Omental fat pad (tissue), 4 donors: ENCODE data around the gene AVPR2. TPM values are rescaled to one million over a fixed set of nuclear protein-coding genes. Genes with fewer than 3 reads are reported as not detected.

Source experiments
- ATAC-seq: fragments of 150-250 bp; one replicate; pipeline ENCODE4 v1.9.1; 2016; ENCODE audit warnings: mild to moderate bottlenecking, moderate library complexity; ENCODE audit not compliant: low FRiP score
- DNase-seq: peaks from one replicate; pipeline ENCODE4 v3.0.0-alpha.2; 2019; ENCODE audit warnings: low spot score
- CTCF ChIP-seq, 3 donors: fragments of 450-650 bp; IDR thresholded peaks; one replicate each; pipeline ENCODE4 v1.5.1; 2016 to 2017; ENCODE audit warnings: antibody characterized with exemption in 3 of 3, mild to moderate bottlenecking in 3 of 3, moderate library complexity in 2 of 3
- total RNA-seq, 4 donors: library from RNA; depleted of rRNA; stranded (reverse); fragments of >200 nt; gene quantifications; one replicate each; pipeline ENCODE4 v1.1.0, GENCODE V29; 2016

The AVPR2 gene
- total RNA-seq, 4 donors from 2014 or later = 0.74 to 22.7 (median 3.6) TPM

- DNase-seq (no peak), ATAC-seq (peak; percentile 88)
- no peak for TF ChIP-seq CTCF (IDR thresholded peaks at IDR 0.05)
These were observed 3.4 kb upstream of the AVPR2 start for GRCh38 chrX:153900831-153901752.

- no peak for ATAC-seq
- no peak for TF ChIP-seq CTCF (IDR thresholded peaks at IDR 0.05)
- no peak for DNase-seq
These were observed 2.7 kb upstream of the AVPR2 start for GRCh38 chrX:153901753-153902140.

- DNase-seq (no peak), ATAC-seq (peak; percentile 48)
- TF ChIP-seq CTCF (IDR thresholded peaks at IDR 0.05) = no peak
These were observed 2.1 kb upstream of the AVPR2 start for GRCh38 chrX:153902385-153902784.

- DNase-seq = no peak
- no peak for TF ChIP-seq CTCF (IDR thresholded peaks at IDR 0.05)
- no peak for ATAC-seq
These were observed 1.1 kb upstream of the AVPR2 start for GRCh38 chrX:153903238-153903980.

GRCh38 chrX:153905481-153906095 lies 1.1 kb downstream of the AVPR2 start:
- DNase-seq (no peak), ATAC-seq (no peak)
- no peak for TF ChIP-seq CTCF (IDR thresholded peaks at IDR 0.05)

- no peak for DNase-seq
- TF ChIP-seq CTCF (IDR thresholded peaks at IDR 0.05) = no peak
- no peak for ATAC-seq
These were observed 1.8 kb downstream of the AVPR2 start for GRCh38 chrX:153906126-153906917.
